Measurements from ENCODE around the gene FHOD3.
"Not testable (repeated sequence)": the region's sequence is repeated elsewhere in the genome, so short reads cannot be mapped to it uniquely, and the experiment has no call there.

Gene FHOD3

GRCh38 chr18:36354989-36355388 is 57.5 kb downstream of the FHOD3 start:
- no peaks in the 10 kb centered on the region for H3K36me3 ChIP-seq (ENCODE audit: insufficient read depth, low read length)
- no peaks in the 10 kb centered on the region for H3K9me3 ChIP-seq (ENCODE audit: low read length)
- H3K27me3 ChIP-seq (ENCODE audit: control insufficient read depth in 1 of 2, insufficient read depth in 2 of 2, low read length in 2 of 2), result no peaks in the 10 kb centered on the region
- no peak overlapping the region for H3K9ac ChIP-seq (ENCODE audit: low read length)
- no peak overlapping the region for H3K4me3 ChIP-seq (ENCODE audit: low read depth in 1 of 2, low read length in 2 of 2)
- H3K4me1 ChIP-seq (ENCODE audit: insufficient read depth, low read length), result peaks cover 5% of the 10 kb centered on the region
- H3K27ac ChIP-seq (ENCODE audit: low read depth, low read length), result no peak overlapping the region

- H3K9ac ChIP-seq (ENCODE audit: low read length), result no peak overlapping the region
- H3K4me3 ChIP-seq (ENCODE audit: low read depth in 1 of 2, low read length in 2 of 2), result no peak overlapping the region
- H3K27me3 ChIP-seq (ENCODE audit: control insufficient read depth in 1 of 2, insufficient read depth in 2 of 2, low read length in 2 of 2), result no peaks in the 10 kb centered on the region
- H3K36me3 ChIP-seq (ENCODE audit: insufficient read depth, low read length), result no peaks in the 10 kb centered on the region
- peaks cover 5% of the 10 kb centered on the region for H3K4me1 ChIP-seq (ENCODE audit: insufficient read depth, low read length)
- H3K9me3 ChIP-seq (ENCODE audit: low read length), result no peaks in the 10 kb centered on the region
- no peak overlapping the region for H3K27ac ChIP-seq (ENCODE audit: low read depth, low read length)
These were observed 58.0 kb downstream of the FHOD3 start for GRCh38 chr18:36355511-36355910.

GRCh38 chr18:36356741-36357140 is 59.2 kb downstream of the FHOD3 start:
- not testable (repeated sequence) for H3K27ac ChIP-seq (ENCODE audit: low read depth, low read length); H3K4me3 ChIP-seq (ENCODE audit: low read depth in 1 of 2, low read length in 2 of 2); H3K36me3 ChIP-seq (ENCODE audit: insufficient read depth, low read length); H3K9ac ChIP-seq (ENCODE audit: low read length); H3K4me1 ChIP-seq (ENCODE audit: insufficient read depth, low read length); H3K9me3 ChIP-seq (ENCODE audit: low read length); H3K27me3 ChIP-seq (ENCODE audit: control insufficient read depth in 1 of 2, insufficient read depth in 2 of 2, low read length in 2 of 2)

GRCh38 chr18:36358141-36358540 is 60.6 kb downstream of the FHOD3 start:
- H3K27me3 ChIP-seq (ENCODE audit: control insufficient read depth in 1 of 2, insufficient read depth in 2 of 2, low read length in 2 of 2), result no peaks in the 10 kb centered on the region
- no peak overlapping the region for H3K27ac ChIP-seq (ENCODE audit: low read depth, low read length)
- H3K4me3 ChIP-seq (ENCODE audit: low read depth in 1 of 2, low read length in 2 of 2), result no peak overlapping the region
- H3K9me3 ChIP-seq (ENCODE audit: low read length), result no peaks in the 10 kb centered on the region
- no peak overlapping the region for H3K9ac ChIP-seq (ENCODE audit: low read length)
- no peaks in the 10 kb centered on the region for H3K4me1 ChIP-seq (ENCODE audit: insufficient read depth, low read length)
- H3K36me3 ChIP-seq (ENCODE audit: insufficient read depth, low read length), result no peaks in the 10 kb centered on the region

- H3K36me3 ChIP-seq (ENCODE audit: insufficient read depth, low read length), result no peaks in the 10 kb centered on the region
- H3K27me3 ChIP-seq (ENCODE audit: control insufficient read depth in 1 of 2, insufficient read depth in 2 of 2, low read length in 2 of 2), result no peaks in the 10 kb centered on the region
- no peak overlapping the region for H3K27ac ChIP-seq (ENCODE audit: low read depth, low read length)
- H3K9me3 ChIP-seq (ENCODE audit: low read length), result no peaks in the 10 kb centered on the region
- no peak overlapping the region for H3K4me3 ChIP-seq (ENCODE audit: low read depth in 1 of 2, low read length in 2 of 2)
- H3K4me1 ChIP-seq (ENCODE audit: insufficient read depth, low read length), result no peaks in the 10 kb centered on the region
- no peak overlapping the region for H3K9ac ChIP-seq (ENCODE audit: low read length)
These were observed 62.9 kb downstream of the FHOD3 start for GRCh38 chr18:36360256-36360909.

- H3K27me3 ChIP-seq (ENCODE audit: control insufficient read depth in 1 of 2, insufficient read depth in 2 of 2, low read length in 2 of 2), result no peaks in the 10 kb centered on the region
- no peak overlapping the region for H3K9ac ChIP-seq (ENCODE audit: low read length)
- no peaks in the 10 kb centered on the region for H3K36me3 ChIP-seq (ENCODE audit: insufficient read depth, low read length)
- no peak overlapping the region for H3K4me3 ChIP-seq (ENCODE audit: low read depth in 1 of 2, low read length in 2 of 2)
- H3K4me1 ChIP-seq (ENCODE audit: insufficient read depth, low read length), result no peaks in the 10 kb centered on the region
- no peak overlapping the region for H3K27ac ChIP-seq (ENCODE audit: low read depth, low read length)
- no peaks in the 10 kb centered on the region for H3K9me3 ChIP-seq (ENCODE audit: low read length)
These were observed 67.6 kb downstream of the FHOD3 start for GRCh38 chr18:36364911-36365624.

- Histone ChIP-seq H3K27ac (ENCODE audit: low read depth, low read length) (no peak overlapping the region), H3K9ac (ENCODE audit: low read length) (no peak overlapping the region)
These were observed 68.6 kb downstream of the FHOD3 start for GRCh38 chr18:36365836-36366775.

GRCh38 chr18:36366994-36367839 is 69.7 kb downstream of the FHOD3 start:
- Histone ChIP-seq H3K9ac (ENCODE audit: low read length) (no peak overlapping the region), H3K27me3 (ENCODE audit: control insufficient read depth in 1 of 2, insufficient read depth in 2 of 2, low read length in 2 of 2) (no peaks in the 10 kb centered on the region), H3K36me3 (ENCODE audit: insufficient read depth, low read length) (no peaks in the 10 kb centered on the region), H3K27ac (ENCODE audit: low read depth, low read length) (no peak overlapping the region), H3K4me3 (ENCODE audit: low read depth in 1 of 2, low read length in 2 of 2) (no peak overlapping the region), H3K4me1 (ENCODE audit: insufficient read depth, low read length) (no peaks in the 10 kb centered on the region), H3K9me3 (ENCODE audit: low read length) (no peaks in the 10 kb centered on the region)

More at GRCh38 chr18:36365836-36366775, 68.6 kb downstream of the FHOD3 start:
- H3K9me3 ChIP-seq (ENCODE audit: low read length), result no peaks in the 10 kb centered on the region
- H3K4me3 ChIP-seq (ENCODE audit: low read depth in 1 of 2, low read length in 2 of 2), result no peak overlapping the region
- H3K4me1 ChIP-seq (ENCODE audit: insufficient read depth, low read length), result no peaks in the 10 kb centered on the region
- H3K36me3 ChIP-seq (ENCODE audit: insufficient read depth, low read length), result no peaks in the 10 kb centered on the region
- no peaks in the 10 kb centered on the region for H3K27me3 ChIP-seq (ENCODE audit: control insufficient read depth in 1 of 2, insufficient read depth in 2 of 2, low read length in 2 of 2)

GRCh38 chr18:36368889-36369288 is 71.4 kb downstream of the FHOD3 start:
- no peak overlapping the region for H3K27ac ChIP-seq (ENCODE audit: low read depth, low read length)
- no peaks in the 10 kb centered on the region for H3K4me1 ChIP-seq (ENCODE audit: insufficient read depth, low read length)
- H3K9me3 ChIP-seq (ENCODE audit: low read length), result no peaks in the 10 kb centered on the region
- H3K36me3 ChIP-seq (ENCODE audit: insufficient read depth, low read length), result no peaks in the 10 kb centered on the region
- H3K4me3 ChIP-seq (ENCODE audit: low read depth in 1 of 2, low read length in 2 of 2), result no peak overlapping the region
- H3K27me3 ChIP-seq (ENCODE audit: control insufficient read depth in 1 of 2, insufficient read depth in 2 of 2, low read length in 2 of 2), result no peaks in the 10 kb centered on the region
- no peak overlapping the region for H3K9ac ChIP-seq (ENCODE audit: low read length)

- H3K9me3 ChIP-seq (ENCODE audit: low read length), result no peaks in the 10 kb centered on the region
- H3K4me3 ChIP-seq (ENCODE audit: low read depth in 1 of 2, low read length in 2 of 2), result no peak overlapping the region
- H3K36me3 ChIP-seq (ENCODE audit: insufficient read depth, low read length), result no peaks in the 10 kb centered on the region
- H3K9ac ChIP-seq (ENCODE audit: low read length), result no peak overlapping the region
- no peaks in the 10 kb centered on the region for H3K4me1 ChIP-seq (ENCODE audit: insufficient read depth, low read length)
- no peak overlapping the region for H3K27ac ChIP-seq (ENCODE audit: low read depth, low read length)
- H3K27me3 ChIP-seq (ENCODE audit: control insufficient read depth in 1 of 2, insufficient read depth in 2 of 2, low read length in 2 of 2), result no peaks in the 10 kb centered on the region
These were observed 75.4 kb downstream of the FHOD3 start for GRCh38 chr18:36372903-36373311.

GRCh38 chr18:36374262-36374661 is 76.7 kb downstream of the FHOD3 start:
- Histone ChIP-seq H3K9ac (ENCODE audit: low read length) (no peak overlapping the region), H3K4me1 (ENCODE audit: insufficient read depth, low read length) (no peaks in the 10 kb centered on the region), H3K27me3 (ENCODE audit: control insufficient read depth in 1 of 2, insufficient read depth in 2 of 2, low read length in 2 of 2) (no peaks in the 10 kb centered on the region), H3K4me3 (ENCODE audit: low read depth in 1 of 2, low read length in 2 of 2) (no peak overlapping the region), H3K36me3 (ENCODE audit: insufficient read depth, low read length) (no peaks in the 10 kb centered on the region), H3K9me3 (ENCODE audit: low read length) (no peaks in the 10 kb centered on the region), H3K27ac (ENCODE audit: low read depth, low read length) (no peak overlapping the region)

Data from muscle layer of colon (tissue), 2 donors.